NCI-H1092 treated with DMSO at 0.1 percent for 48 hours (cell line): ENCODE results near the gene PPP1R13B.
"Not testable (repeated sequence)": the region's sequence is repeated elsewhere in the genome, so short reads cannot be mapped to it uniquely, and the experiment has no call there.

Experiments used
- DNase-seq: peaks from one replicate; lab custom pipeline; 2025; lab: John Stamatoyannopoulos, UW

The PPP1R13B gene

GRCh38 chr14:103793192-103793591 lies 54.2 kb downstream of the PPP1R13B start:
- not testable (repeated sequence) for DNase-seq

GRCh38 chr14:103788086-103788485 lies 59.3 kb downstream of the PPP1R13B start:
- no peak for DNase-seq

- no peak for DNase-seq
These were observed 65.0 kb downstream of the PPP1R13B start for GRCh38 chr14:103782376-103782775.

- not testable (repeated sequence) for DNase-seq
These were observed 71.1 kb downstream of the PPP1R13B start for GRCh38 chr14:103776319-103776718.

GRCh38 chr14:103775506-103775905 lies 71.9 kb downstream of the PPP1R13B start:
- no peak for DNase-seq

- DNase-seq: no peak
These were observed 73.9 kb downstream of the PPP1R13B start for GRCh38 chr14:103773521-103773920.

GRCh38 chr14:103772078-103772712 lies 75.2 kb downstream of the PPP1R13B start:
- DNase-seq: no peak

GRCh38 chr14:103770902-103771301 lies 76.5 kb downstream of the PPP1R13B start:
- no peak for DNase-seq

- no peak for DNase-seq
These were observed 76.9 kb downstream of the PPP1R13B start for GRCh38 chr14:103770500-103770899.

GRCh38 chr14:103767336-103767894 lies 80.0 kb downstream of the PPP1R13B start:
- no peak for DNase-seq

- no peak for DNase-seq
These were observed 81.8 kb downstream of the PPP1R13B start for GRCh38 chr14:103765526-103765925.

GRCh38 chr14:103763730-103764488 lies 83.5 kb downstream of the PPP1R13B start:
- no peak for DNase-seq

- DNase-seq: no peak
These were observed 84.8 kb downstream of the PPP1R13B start for GRCh38 chr14:103762541-103762940.

GRCh38 chr14:103762036-103762435 lies 85.3 kb downstream of the PPP1R13B start:
- no peak for DNase-seq

- DNase-seq: no peak
These were observed 89.2 kb downstream of the PPP1R13B start for GRCh38 chr14:103758059-103758776.

- no peak for DNase-seq
These were observed 92.3 kb downstream of the PPP1R13B start for GRCh38 chr14:103755060-103755459.

- no peak for DNase-seq
These were observed 93.6 kb downstream of the PPP1R13B start for GRCh38 chr14:103753774-103754173.

GRCh38 chr14:103749860-103750259 lies 97.5 kb downstream of the PPP1R13B start:
- no peak for DNase-seq

- no peak for DNase-seq
These were observed 97.9 kb downstream of the PPP1R13B start for GRCh38 chr14:103749452-103749851.

GRCh38 chr14:103748534-103748857 lies 98.9 kb downstream of the PPP1R13B start:
- no peak for DNase-seq

GRCh38 chr14:103746701-103747100 lies 100.7 kb downstream of the PPP1R13B start:
- no peak for DNase-seq

GRCh38 chr14:103745424-103745823 lies 102.0 kb downstream of the PPP1R13B start:
- DNase-seq: no peak
